SKM-1 (cell line): ENCODE data around the gene CARS2.
"Not testable (repeated sequence)": the region's sequence is repeated elsewhere in the genome, so short reads cannot be mapped to it uniquely, and the experiment has no call there.

Experiments used
- DNase-seq: peaks from one replicate; lab custom pipeline; 2025; ENCODE audit not compliant: unreplicated experiment; lab: John Stamatoyannopoulos, UW

CARS2 gene

GRCh38 chr13:110706570-110707372, 855 bp upstream of the CARS2 start:
- no peak for DNase-seq

- DNase-seq: no peak
These were observed 525 bp downstream of the CARS2 start for GRCh38 chr13:110705356-110705825.

GRCh38 chr13:110702591-110703526, 3.1 kb downstream of the CARS2 start:
- DNase-seq: no peak

- no peak for DNase-seq
These were observed 3.8 kb downstream of the CARS2 start for GRCh38 chr13:110702089-110702488.

- DNase-seq: not testable (repeated sequence)
These were observed 4.9 kb downstream of the CARS2 start for GRCh38 chr13:110701061-110701460.

GRCh38 chr13:110700641-110701040, 5.3 kb downstream of the CARS2 start:
- no peak for DNase-seq

- no peak for DNase-seq
These were observed 5.7 kb downstream of the CARS2 start for GRCh38 chr13:110700186-110700585.

- DNase-seq: no peak
These were observed 6.5 kb downstream of the CARS2 start for GRCh38 chr13:110699148-110700145.

GRCh38 chr13:110698689-110699088, 7.2 kb downstream of the CARS2 start:
- no peak for DNase-seq

- DNase-seq: no peak
These were observed 8.1 kb downstream of the CARS2 start for GRCh38 chr13:110697842-110698241.

- DNase-seq: no peak
These were observed 9.1 kb downstream of the CARS2 start for GRCh38 chr13:110696776-110697175.

GRCh38 chr13:110695774-110696173, 10.1 kb downstream of the CARS2 start:
- DNase-seq: not testable (repeated sequence)

GRCh38 chr13:110690516-110690915, 15.4 kb downstream of the CARS2 start:
- no peak for DNase-seq

GRCh38 chr13:110689711-110690110, 16.2 kb downstream of the CARS2 start:
- DNase-seq: no peak

GRCh38 chr13:110689041-110689440, 16.9 kb downstream of the CARS2 start:
- DNase-seq: no peak

- no peak for DNase-seq
These were observed 18.2 kb downstream of the CARS2 start for GRCh38 chr13:110687736-110688135.

GRCh38 chr13:110685305-110686020, 20.5 kb downstream of the CARS2 start:
- no peak for DNase-seq

- DNase-seq: no peak
These were observed 21.4 kb downstream of the CARS2 start for GRCh38 chr13:110684388-110685056.

GRCh38 chr13:110683921-110684320, 22.0 kb downstream of the CARS2 start:
- no peak for DNase-seq
